KMS-11 (cell line): ENCODE measurements around the gene DAB2IP.
"Not testable (repeated sequence)": the region's sequence is repeated elsewhere in the genome, so short reads cannot be mapped to it uniquely, and the experiment has no call there.

ENCODE experiments used
- H2AFZ ChIP-seq: fragments of 200-600 bp; sonication (generic); 2 replicates; pipeline ENCODE4 v1.6.1; 2016; ENCODE audit warnings: antibody characterized with exemption, mixed run types, low read depth
- H3K27ac ChIP-seq: fragments of 200-600 bp; sonication (generic); 2 replicates; pipeline ENCODE4 v1.6.1; 2016; ENCODE audit warnings: mild to moderate bottlenecking, mixed run types
- H3K27me3 ChIP-seq: fragments of 200-600 bp; sonication (generic); 2 replicates; pipeline ENCODE4 v1.6.1; 2017; ENCODE audit warnings: mild to moderate bottlenecking, low read depth, mixed run types, moderate library complexity; ENCODE audit not compliant: insufficient read depth
- H3K36me3 ChIP-seq: fragments of 200-600 bp; sonication (generic); 2 replicates; pipeline ENCODE4 v1.6.1; 2017; ENCODE audit warnings: mild to moderate bottlenecking, mixed run types; ENCODE audit not compliant: insufficient read depth
- H3K4me1 ChIP-seq: fragments of 200-600 bp; sonication (generic); 2 replicates; pipeline ENCODE4 v1.6.1; 2016; ENCODE audit warnings: mild to moderate bottlenecking, low read depth, mixed run types; ENCODE audit not compliant: poor library complexity, severe bottlenecking
- H3K4me2 ChIP-seq: fragments of 200-600 bp; sonication (generic); 2 replicates; pipeline ENCODE4 v1.7.0; 2016; ENCODE audit warnings: mild to moderate bottlenecking, mixed run types
- H3K4me3 ChIP-seq: fragments of 200-600 bp; sonication (generic); IDR thresholded peaks from 2 replicates; pipeline ENCODE4 v1.6.1; 2017; ENCODE audit warnings: low read depth, low read length, mixed read lengths; ENCODE audit not compliant: insufficient read depth
- H3K79me2 ChIP-seq: fragments of 200-600 bp; sonication (generic); 2 replicates; pipeline ENCODE4 v1.6.1; 2016; ENCODE audit warnings: low read depth, mixed run types; ENCODE audit not compliant: insufficient read depth
- H3K9ac ChIP-seq: fragments of 200-600 bp; sonication (generic); 2 replicates; pipeline ENCODE4 v1.6.1; 2016; ENCODE audit warnings: mild to moderate bottlenecking, mixed run types
- H4K20me1 ChIP-seq: fragments of 200-600 bp; sonication (generic); 2 replicates; pipeline ENCODE4 v1.6.1; 2016; ENCODE audit warnings: mild to moderate bottlenecking, mixed run types; ENCODE audit not compliant: insufficient read depth
- TF ChIP-seq, protein P1 (sequence below): fragments of 200-600 bp; sonication (generic); conservative IDR thresholded peaks from 2 replicates; pipeline ENCODE4 v1.6.1; 2017; ENCODE audit warnings: low read depth, mild to moderate bottlenecking, antibody characterized with exemption, low read length, moderate library complexity, mixed read lengths

Gene DAB2IP

DNA sequence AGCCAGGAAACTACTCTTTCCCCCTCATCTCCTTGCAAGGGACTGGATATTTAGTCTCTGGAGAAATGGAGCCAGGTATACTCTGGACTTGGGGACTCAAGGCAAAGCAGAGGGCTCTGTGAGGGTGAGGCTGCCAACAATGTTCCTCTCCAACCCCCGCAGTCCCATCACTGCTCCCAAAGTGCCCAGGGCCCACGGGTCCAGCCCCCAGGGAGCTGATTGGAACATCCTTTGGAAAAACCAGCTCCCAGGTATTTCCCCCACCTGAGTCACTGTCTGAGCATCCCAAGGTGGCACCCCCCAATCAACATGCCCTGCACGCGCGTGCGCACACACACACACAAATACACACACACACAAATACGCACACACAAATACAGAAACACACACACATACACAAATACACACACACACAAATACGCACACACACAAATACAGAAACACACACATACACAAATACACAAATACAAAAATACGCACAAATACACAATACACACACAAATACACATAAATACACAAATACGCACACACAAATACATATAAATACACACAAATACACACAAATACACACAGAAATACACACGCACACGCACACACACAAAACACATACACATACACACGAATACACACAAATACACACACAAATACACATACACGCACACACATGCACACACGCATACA lies 137.4 kb downstream of the DAB2IP start:
- H4K20me1 ChIP-seq, result no peaks in the 10 kb centered on the region
- H3K4me2 ChIP-seq, result no peak overlapping the region
- H3K27me3 ChIP-seq, result no peaks in the 10 kb centered on the region
- H3K36me3 ChIP-seq, result no peaks in the 10 kb centered on the region
- H3K4me3 ChIP-seq, result no peak overlapping the region
- no peaks in the 10 kb centered on the region for H3K79me2 ChIP-seq
- H3K27ac ChIP-seq, result no peak overlapping the region
- TF ChIP-seq, protein P1, sequence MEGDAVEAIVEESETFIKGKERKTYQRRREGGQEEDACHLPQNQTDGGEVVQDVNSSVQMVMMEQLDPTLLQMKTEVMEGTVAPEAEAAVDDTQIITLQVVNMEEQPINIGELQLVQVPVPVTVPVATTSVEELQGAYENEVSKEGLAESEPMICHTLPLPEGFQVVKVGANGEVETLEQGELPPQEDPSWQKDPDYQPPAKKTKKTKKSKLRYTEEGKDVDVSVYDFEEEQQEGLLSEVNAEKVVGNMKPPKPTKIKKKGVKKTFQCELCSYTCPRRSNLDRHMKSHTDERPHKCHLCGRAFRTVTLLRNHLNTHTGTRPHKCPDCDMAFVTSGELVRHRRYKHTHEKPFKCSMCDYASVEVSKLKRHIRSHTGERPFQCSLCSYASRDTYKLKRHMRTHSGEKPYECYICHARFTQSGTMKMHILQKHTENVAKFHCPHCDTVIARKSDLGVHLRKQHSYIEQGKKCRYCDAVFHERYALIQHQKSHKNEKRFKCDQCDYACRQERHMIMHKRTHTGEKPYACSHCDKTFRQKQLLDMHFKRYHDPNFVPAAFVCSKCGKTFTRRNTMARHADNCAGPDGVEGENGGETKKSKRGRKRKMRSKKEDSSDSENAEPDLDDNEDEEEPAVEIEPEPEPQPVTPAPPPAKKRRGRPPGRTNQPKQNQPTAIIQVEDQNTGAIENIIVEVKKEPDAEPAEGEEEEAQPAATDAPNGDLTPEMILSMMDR, result no peak
- no peaks in the 10 kb centered on the region for H3K4me1 ChIP-seq
- no peak overlapping the region for H2AFZ ChIP-seq
- H3K9ac ChIP-seq, result no peak overlapping the region

DNA sequence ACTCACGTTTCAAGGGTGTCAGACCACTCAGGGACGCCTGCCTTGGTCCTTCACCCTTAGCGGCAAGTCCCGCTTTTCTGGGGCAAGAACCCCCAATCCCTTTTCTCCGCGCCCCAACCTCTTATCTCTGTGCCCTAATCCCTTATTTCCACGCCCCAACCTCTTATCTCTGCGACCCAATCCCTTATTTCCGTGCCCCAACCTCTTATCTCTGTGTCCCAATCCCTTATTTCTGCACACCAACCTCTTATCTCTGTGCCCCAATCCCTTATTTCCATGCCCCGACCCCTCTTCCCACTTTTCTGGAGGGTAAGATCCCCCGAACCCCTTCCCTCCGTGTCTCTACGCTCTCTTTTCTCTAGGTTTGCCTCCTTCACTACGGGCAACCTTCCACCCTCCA lies 139.4 kb downstream of the DAB2IP start:
- H3K4me2 ChIP-seq, result no peak overlapping the region
- H3K9ac ChIP-seq, result no peak overlapping the region
- H3K4me3 ChIP-seq, result no peak overlapping the region
- no peaks in the 10 kb centered on the region for H3K27me3 ChIP-seq
- H3K36me3 ChIP-seq, result no peaks in the 10 kb centered on the region
- H3K27ac ChIP-seq, result no peak overlapping the region
- no peaks in the 10 kb centered on the region for H4K20me1 ChIP-seq
- no peaks in the 10 kb centered on the region for H3K4me1 ChIP-seq
- TF ChIP-seq, protein P1, result no peak
- no peaks in the 10 kb centered on the region for H3K79me2 ChIP-seq
- H2AFZ ChIP-seq, result no peak overlapping the region

DNA sequence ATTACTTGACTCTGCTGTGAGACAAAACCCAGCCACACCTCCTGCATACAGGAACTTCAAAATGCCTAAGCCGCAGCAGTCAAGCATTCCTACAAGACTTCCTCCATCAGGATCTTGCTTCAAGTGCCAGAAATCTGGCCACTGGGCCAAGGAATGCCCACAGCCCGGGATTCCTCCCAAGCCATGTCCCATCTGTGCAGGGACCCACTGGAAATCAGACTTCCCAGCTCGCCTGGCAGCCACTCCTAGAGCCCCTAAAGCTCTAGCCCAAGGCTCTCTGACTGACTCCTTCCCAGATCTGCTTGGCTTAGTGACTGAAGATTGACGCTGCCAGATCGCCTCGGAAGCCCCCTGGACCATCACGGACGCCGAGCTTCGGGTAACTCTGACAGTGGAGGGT lies 141.0 kb downstream of the DAB2IP start:
- H3K4me3 ChIP-seq, H3K79me2 ChIP-seq, H4K20me1 ChIP-seq, H3K27me3 ChIP-seq, H3K4me1 ChIP-seq, H2AFZ ChIP-seq, H3K9ac ChIP-seq, H3K27ac ChIP-seq, H3K36me3 ChIP-seq, H3K4me2 ChIP-seq: not testable (repeated sequence)

DNA sequence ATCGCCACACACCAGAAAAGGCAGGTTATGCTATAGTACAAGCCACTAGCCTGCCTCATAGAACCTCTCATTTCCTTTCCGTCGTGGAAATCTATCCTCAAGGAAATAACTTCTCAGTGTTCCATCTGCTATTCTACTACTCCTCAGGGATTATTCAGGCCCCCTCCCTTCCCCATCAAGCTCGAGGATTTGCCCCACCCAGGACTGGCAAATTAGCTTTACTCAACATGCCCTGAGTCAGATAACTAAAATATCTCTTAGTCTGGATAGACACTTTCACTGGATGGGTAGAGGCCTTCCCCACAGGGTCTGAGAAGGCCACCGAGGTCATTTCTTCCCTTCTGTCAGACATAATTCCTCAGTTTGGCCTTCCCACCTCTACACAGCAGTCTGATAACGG lies 142.9 kb downstream of the DAB2IP start:
- H3K79me2 ChIP-seq, H3K4me2 ChIP-seq, H3K36me3 ChIP-seq, H3K4me3 ChIP-seq, H2AFZ ChIP-seq, H3K27me3 ChIP-seq, H3K9ac ChIP-seq, H4K20me1 ChIP-seq, H3K27ac ChIP-seq, H3K4me1 ChIP-seq: not testable (repeated sequence)

DNA sequence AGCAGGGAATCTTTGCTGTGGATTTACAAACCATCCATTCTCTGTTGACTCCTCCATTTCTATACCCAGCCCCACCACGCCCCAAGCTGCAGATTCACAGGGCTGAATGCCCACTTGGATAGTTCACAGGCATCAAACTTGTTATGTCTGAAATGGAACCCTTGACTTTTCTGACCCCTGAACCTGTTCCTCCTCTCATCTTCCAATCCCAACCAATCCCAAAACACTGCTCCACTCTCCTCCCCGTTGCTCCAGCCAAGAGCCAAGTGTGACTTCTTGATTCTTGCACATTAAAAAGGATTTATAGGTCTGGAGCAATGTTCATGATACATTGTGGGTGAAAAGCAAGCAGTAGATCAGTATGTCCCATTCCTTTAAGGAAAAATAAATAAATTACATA lies 145.6 kb downstream of the DAB2IP start:
- Histone ChIP-seq H3K4me2 (no peak overlapping the region), H4K20me1 (no peaks in the 10 kb centered on the region), H3K27ac (no peak overlapping the region), H3K9ac (no peak overlapping the region), H3K4me3 (no peak overlapping the region), H3K36me3 (no peaks in the 10 kb centered on the region), H2AFZ (no peak overlapping the region), H3K4me1 (no peaks in the 10 kb centered on the region), H3K79me2 (no peaks in the 10 kb centered on the region), H3K27me3 (no peaks in the 10 kb centered on the region)
- TF ChIP-seq, protein P1, result no peak
